Peyer's patch (tissue), 4 donors: ENCODE measurements around the gene ASIC5.

Experiments used
- CTCF ChIP-seq, 6 experiments: fragments of 450-650 bp in 4 of 6; fragments of 200-600 bp in 2 of 6; sonication (generic) in 1 of 6; IDR thresholded peaks; one replicate each; pipeline ENCODE4 v1.5.1; 2017 to 2019; ENCODE audit warnings: antibody characterized with exemption in 6 of 6, mild to moderate bottlenecking in 3 of 6, moderate library complexity in 1 of 6
- POLR2A ChIP-seq, 2 donors: fragments of 450-650 bp; IDR thresholded peaks; one replicate each; pipeline ENCODE4 v1.5.1; 2017; ENCODE audit warnings: antibody characterized with exemption in 2 of 2, mild to moderate bottlenecking in 2 of 2, moderate library complexity in 2 of 2

DNA sequence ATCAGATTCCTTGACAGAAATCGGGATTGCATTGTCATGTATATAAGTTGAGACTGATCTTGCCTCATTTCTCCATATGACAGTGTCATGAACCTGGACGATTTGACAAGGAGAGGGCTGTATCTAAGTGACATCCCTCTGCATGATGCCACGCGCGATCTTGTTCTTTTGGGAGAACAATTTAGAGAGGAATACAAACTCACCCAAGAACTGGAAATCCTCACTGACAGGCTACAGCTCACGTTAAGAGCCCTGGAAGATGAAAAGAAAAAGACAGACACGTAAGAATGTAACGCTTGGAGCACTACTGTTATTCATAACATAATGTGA lies 66.3 kb downstream of the ASIC5 start:
- TF ChIP-seq CTCF (IDR thresholded peaks at IDR 0.05) (no peak), POLR2A (IDR thresholded peaks at IDR 0.05) (no peak)
